PC-9 (cell line): ENCODE results near the gene B3GAT3. TPM values are rescaled to one million over a fixed set of nuclear protein-coding genes. Genes with fewer than 3 reads are reported as not detected.
A peak's percentile ranks its signal among the peaks of the same experiment; 100 is the strongest.

Source experiments
- BruUV-seq: library from RNA; stranded (reverse); fragments of 400-500 nt; replicated peaks from 2 replicates; lab custom pipeline; 2021; lab: Mats Ljungman, UMichigan
- CTCF ChIA-PET: fragments of 300-600 bp; sonication (Branson Sonifier 250); formaldehyde crosslinking; loops from one replicate; lab custom pipeline; 2022; ENCODE audit warnings: antibody characterized with exemption; lab: Charles Lee
- POLR2A ChIA-PET: fragments of 300-600 bp; sonication (Branson Sonifier 250); formaldehyde crosslinking; loops from one replicate; lab custom pipeline; 2022; ENCODE audit warnings: antibody characterized with exemption; ENCODE audit not compliant: unreplicated experiment; lab: Charles Lee
- DNase-seq, 2 experiments: peaks; one replicate each; pipeline versions ENCODE4 v3.0.0 to v3.0.0-alpha.2; 2015 to 2022; ENCODE audit warnings: mixed read lengths in 1 of 2
- H2AFZ ChIP-seq: fragments of 200-600 bp; sonication (generic); 2 replicates; pipeline ENCODE4 v1.8.1; 2017; ENCODE audit warnings: antibody characterized with exemption
- H3F3A ChIP-seq: fragments of 200-600 bp; sonication (generic); 2 replicates; pipeline ENCODE4 v1.8.1; 2017; ENCODE audit warnings: antibody characterized with exemption, mild to moderate bottlenecking, low read depth; ENCODE audit not compliant: insufficient read depth
- H3K27ac ChIP-seq: fragments of 200-600 bp; sonication (generic); 2 replicates; pipeline ENCODE4 v1.6.1; 2016; ENCODE audit warnings: mixed run types
- H3K27me3 ChIP-seq: fragments of 200-600 bp; sonication (generic); 2 replicates; pipeline ENCODE4 v1.6.1; 2016; ENCODE audit warnings: low read depth, mixed run types; ENCODE audit not compliant: insufficient read depth
- H3K36me3 ChIP-seq: fragments of 200-600 bp; sonication (generic); 2 replicates; pipeline ENCODE4 v1.6.1; 2016; ENCODE audit warnings: low read depth, mixed run types
- H3K4me1 ChIP-seq: fragments of 200-600 bp; sonication (generic); replicated peaks from 2 replicates; pipeline ENCODE4 v1.6.1; 2016; ENCODE audit warnings: mixed run types; ENCODE audit not compliant: insufficient read depth
- H3K4me2 ChIP-seq: fragments of 200-600 bp; sonication (generic); 2 replicates; pipeline ENCODE4 v1.6.1; 2017; ENCODE audit warnings: mixed run types
- H3K4me3 ChIP-seq: fragments of 200-600 bp; sonication (generic); 2 replicates; pipeline ENCODE4 v1.6.1; 2016; ENCODE audit warnings: mixed run types
- H3K79me2 ChIP-seq: fragments of 200-600 bp; sonication (generic); 2 replicates; pipeline ENCODE4 v1.6.1; 2017; ENCODE audit warnings: low read depth, mixed run types
- H3K9me2 ChIP-seq: fragments of 200-600 bp; sonication (generic); 2 replicates; pipeline ENCODE4 v1.8.1; 2017; ENCODE audit warnings: mild to moderate bottlenecking; ENCODE audit not compliant: insufficient read depth
- H3K9me3 ChIP-seq: fragments of 200-600 bp; sonication (generic); 2 replicates; pipeline ENCODE4 v1.8.1; 2016; ENCODE audit warnings: low read depth; ENCODE audit not compliant: insufficient read depth
- H4K20me1 ChIP-seq: fragments of 200-600 bp; sonication (generic); 2 replicates; pipeline ENCODE4 v1.8.1; 2017; ENCODE audit not compliant: insufficient read depth
- EZH2 ChIP-seq: fragments of 200-600 bp; sonication (generic); IDR thresholded peaks from 2 replicates; pipeline ENCODE4 v1.8.0; 2017; ENCODE audit warnings: antibody characterized with exemption, low read depth
- intact Hi-C: fragments of 100-400 bp; cut with micrococcal nuclease; formaldehyde crosslinking; loops from one replicate; pipeline ENCODE4 v1.10.0; 2022; ENCODE audit not compliant: unreplicated experiment
- total RNA-seq: library from RNA; stranded (reverse); gene quantifications from 2 replicates; pipeline ENCODE4 v1.2.3, GENCODE V29; 2021
- TF ChIP-seq, protein P1 (sequence below): fragments of 200-600 bp; sonication (generic); conservative IDR thresholded peaks from 2 replicates; pipeline ENCODE4 v1.6.1; 2017; ENCODE audit warnings: mixed run types, antibody characterized with exemption, mild to moderate bottlenecking, moderate library complexity

Gene B3GAT3
- total RNA-seq, 1 experiment from 2014 or later, result 38.9 TPM

DNA sequence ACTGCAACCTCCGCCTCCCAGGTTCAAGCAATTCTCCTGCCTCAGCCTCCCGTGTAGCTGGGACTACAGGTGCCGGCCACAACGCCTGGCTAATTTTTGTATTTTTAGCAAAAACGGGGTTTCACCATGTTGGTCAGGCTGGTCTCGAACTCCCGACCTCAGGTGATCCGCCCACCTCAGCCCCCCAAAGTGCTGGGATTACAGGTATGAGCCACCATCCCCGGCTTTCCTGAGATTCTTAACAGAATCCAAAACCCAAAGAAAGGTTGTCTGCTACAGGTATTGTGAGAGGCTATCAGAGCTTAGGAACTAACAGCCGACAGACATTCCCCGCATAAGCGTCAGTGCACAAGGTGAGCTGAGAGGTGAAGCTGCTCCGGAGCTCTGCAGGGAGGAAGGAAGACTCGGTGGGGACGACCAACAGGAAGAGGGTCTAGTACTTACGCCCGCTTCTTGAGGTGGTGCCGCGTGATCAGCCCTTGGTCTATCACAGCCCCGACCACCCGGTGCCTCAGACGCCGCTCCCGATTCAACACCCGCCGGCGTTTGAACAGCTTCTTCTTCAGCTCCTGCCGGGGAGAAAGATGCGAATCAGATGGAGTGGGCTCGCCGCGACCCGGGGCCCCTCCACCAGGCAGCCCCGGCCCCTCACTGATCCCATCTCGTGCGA lies 42.8 kb upstream of the B3GAT3 start:
- intact Hi-C loops, result loop anchor here (5.0 kb wide), 3 partner anchors 42 to 122 kb away; partner anchors contain the start of genes B3GAT3 and TUT1
- ChIA-PET CTCF (interaction anchor here (0.5 to 1.1 kb wide), 7 partner anchors 11 to 281 kb away, joined by 3 to 7 read pairs (median 4); partner anchors contain the start of gene TUT1), POLR2A (interaction anchor here (0.5 to 2.0 kb wide), 31 partner anchors 9 to 639 kb away, joined by 3 to 55 read pairs (median 8); partner anchors contain the start of genes B3GAT3, EEF1G, HNRNPUL2 and INTS5)
- Histone ChIP-seq H3K4me1 (peaks cover 27% of the 10 kb centered on the region), H4K20me1 (no peaks in the 10 kb centered on the region; the same call in none of the 2 replicates), H3K79me2 (peaks cover 55% of the 10 kb centered on the region), H3K9me3 (no peaks in the 10 kb centered on the region), H3K9me2 (no peaks in the 10 kb centered on the region), H3F3A (peaks cover 78% of the 10 kb centered on the region), H3K27ac (peak overlapping the region; percentile 72), H3K27me3 (no peaks in the 10 kb centered on the region), H3K4me3 (peak overlapping the region; percentile 88), H2AFZ (peak overlapping the region; percentile 93), H3K36me3 (peaks cover 24% of the 10 kb centered on the region), H3K4me2 (peak overlapping the region; percentile 58)
- DNase-seq, result peak in 1 of 2 experiments; percentile 68
- no TSS peak for BruUV-seq
- TF ChIP-seq EZH2, result no peak

DNA sequence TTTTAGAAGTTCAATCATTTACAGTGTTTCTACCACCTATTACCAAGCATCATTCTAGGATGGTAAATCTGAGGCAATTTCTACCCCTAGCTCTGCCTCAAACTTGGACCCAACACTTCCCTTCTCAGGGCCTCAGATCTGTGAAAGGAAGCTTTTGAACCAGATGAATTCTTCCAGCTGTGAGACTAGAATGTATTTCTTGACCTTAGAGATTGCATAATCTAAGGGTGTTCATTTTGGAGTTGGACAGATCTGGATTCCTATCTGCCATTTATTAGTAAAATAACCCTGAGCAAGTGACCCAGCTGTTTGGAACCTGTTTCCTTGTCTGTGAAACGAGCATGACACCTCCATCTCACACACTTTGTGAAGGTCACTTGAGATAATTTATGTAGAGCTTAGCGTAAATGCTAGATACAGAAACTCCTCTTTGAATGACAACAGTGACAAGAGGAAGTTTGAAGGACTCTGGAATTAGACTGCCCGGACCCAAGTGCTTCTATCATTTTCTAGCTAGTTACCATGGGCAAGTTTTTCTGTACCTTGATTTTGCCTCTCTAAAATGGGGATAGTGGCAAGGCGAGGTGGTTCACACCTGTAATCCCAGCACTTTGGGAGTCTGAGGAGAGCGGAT lies 35.1 kb upstream of the B3GAT3 start:
- Histone ChIP-seq H3K9me3 (no peaks in the 10 kb centered on the region), H3K4me1 (peaks cover 8% of the 10 kb centered on the region), H3K4me2 (no peak overlapping the region), H2AFZ (no peak overlapping the region), H3K9me2 (no peaks in the 10 kb centered on the region), H3F3A (peaks cover 58% of the 10 kb centered on the region), H3K27me3 (no peaks in the 10 kb centered on the region), H4K20me1 (no peaks in the 10 kb centered on the region), H3K27ac (no peak overlapping the region), H3K4me3 (no peak overlapping the region), H3K79me2 (peaks cover 12% of the 10 kb centered on the region), H3K36me3 (no peaks in the 10 kb centered on the region)
- ChIA-PET POLR2A (no interaction called here), CTCF (interaction anchor here (0.6 kb wide), 1 partner anchor 72 kb away, joined by 8 read pairs; no protein-coding TSS in a partner anchor)
- no peak for DNase-seq
- no TSS peak for BruUV-seq
- TF ChIP-seq, protein P1, sequence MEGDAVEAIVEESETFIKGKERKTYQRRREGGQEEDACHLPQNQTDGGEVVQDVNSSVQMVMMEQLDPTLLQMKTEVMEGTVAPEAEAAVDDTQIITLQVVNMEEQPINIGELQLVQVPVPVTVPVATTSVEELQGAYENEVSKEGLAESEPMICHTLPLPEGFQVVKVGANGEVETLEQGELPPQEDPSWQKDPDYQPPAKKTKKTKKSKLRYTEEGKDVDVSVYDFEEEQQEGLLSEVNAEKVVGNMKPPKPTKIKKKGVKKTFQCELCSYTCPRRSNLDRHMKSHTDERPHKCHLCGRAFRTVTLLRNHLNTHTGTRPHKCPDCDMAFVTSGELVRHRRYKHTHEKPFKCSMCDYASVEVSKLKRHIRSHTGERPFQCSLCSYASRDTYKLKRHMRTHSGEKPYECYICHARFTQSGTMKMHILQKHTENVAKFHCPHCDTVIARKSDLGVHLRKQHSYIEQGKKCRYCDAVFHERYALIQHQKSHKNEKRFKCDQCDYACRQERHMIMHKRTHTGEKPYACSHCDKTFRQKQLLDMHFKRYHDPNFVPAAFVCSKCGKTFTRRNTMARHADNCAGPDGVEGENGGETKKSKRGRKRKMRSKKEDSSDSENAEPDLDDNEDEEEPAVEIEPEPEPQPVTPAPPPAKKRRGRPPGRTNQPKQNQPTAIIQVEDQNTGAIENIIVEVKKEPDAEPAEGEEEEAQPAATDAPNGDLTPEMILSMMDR, result no peak
- no peak for TF ChIP-seq EZH2
- intact Hi-C loops, result no loop called here

DNA sequence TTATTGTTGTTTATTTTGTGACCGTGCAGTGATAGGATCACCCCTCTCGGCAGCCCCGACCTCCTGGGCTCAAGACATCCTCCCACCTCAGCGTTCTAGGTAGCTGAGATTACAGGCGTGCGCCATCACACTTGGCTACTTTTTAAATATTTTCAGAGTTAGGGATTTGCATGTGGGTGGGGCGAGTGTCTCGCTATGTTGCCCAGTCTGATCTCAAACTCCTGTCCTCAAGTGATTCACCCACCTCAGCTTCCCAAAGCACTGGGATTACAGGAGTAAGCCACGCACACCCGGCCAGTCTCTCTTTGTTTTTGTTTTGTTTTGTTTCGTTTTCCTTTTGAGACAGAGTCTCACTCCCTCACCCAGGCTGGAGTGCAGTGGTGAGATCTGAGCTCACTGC lies 32.5 kb upstream of the B3GAT3 start:
- Histone ChIP-seq H3K4me1 (peaks cover 15% of the 10 kb centered on the region), H3K79me2 (peaks cover 30% of the 10 kb centered on the region), H3K9me2 (no peaks in the 10 kb centered on the region), H3K4me3 (peak overlapping the region; percentile 27; the same call in 1 of the 2 replicates), H3F3A (peaks cover 42% of the 10 kb centered on the region), H3K27ac (no peak overlapping the region), H3K36me3 (0 out of 2 replicates have a peak, but pooled peaks cover 4% of the 10 kb centered on the region), H2AFZ (peak overlapping the region; percentile 93; the same call in 1 of the 2 replicates), H3K4me2 (peak overlapping the region; percentile 99; the same call in 1 of the 2 replicates), H3K27me3 (no peaks in the 10 kb centered on the region), H3K9me3 (no peaks in the 10 kb centered on the region), H4K20me1 (no peaks in the 10 kb centered on the region)
- TF ChIP-seq, protein P1, result no peak
- DNase-seq, result no peak
- intact Hi-C loops, result no loop called here
- ChIA-PET CTCF (no interaction called here), POLR2A (interaction anchor here (0.6 to 1.7 kb wide), 2 partner anchors 11 to 157 kb away, joined by 3 to 26 read pairs; partner anchors contain the start of genes C11orf98 and CSKMT)
- no TSS peak for BruUV-seq
